Hippocampal formation (tissue), 2 donors: ENCODE measurements around the gene SLC9A7.
"Not testable (repeated sequence)": the region's sequence is repeated elsewhere in the genome, so short reads cannot be mapped to it uniquely, and the experiment has no call there.

Source experiments
- DNase-seq, 2 donors: peaks; one replicate each; lab custom pipeline; 2025; lab: John Stamatoyannopoulos, UW

Gene SLC9A7

DNA sequence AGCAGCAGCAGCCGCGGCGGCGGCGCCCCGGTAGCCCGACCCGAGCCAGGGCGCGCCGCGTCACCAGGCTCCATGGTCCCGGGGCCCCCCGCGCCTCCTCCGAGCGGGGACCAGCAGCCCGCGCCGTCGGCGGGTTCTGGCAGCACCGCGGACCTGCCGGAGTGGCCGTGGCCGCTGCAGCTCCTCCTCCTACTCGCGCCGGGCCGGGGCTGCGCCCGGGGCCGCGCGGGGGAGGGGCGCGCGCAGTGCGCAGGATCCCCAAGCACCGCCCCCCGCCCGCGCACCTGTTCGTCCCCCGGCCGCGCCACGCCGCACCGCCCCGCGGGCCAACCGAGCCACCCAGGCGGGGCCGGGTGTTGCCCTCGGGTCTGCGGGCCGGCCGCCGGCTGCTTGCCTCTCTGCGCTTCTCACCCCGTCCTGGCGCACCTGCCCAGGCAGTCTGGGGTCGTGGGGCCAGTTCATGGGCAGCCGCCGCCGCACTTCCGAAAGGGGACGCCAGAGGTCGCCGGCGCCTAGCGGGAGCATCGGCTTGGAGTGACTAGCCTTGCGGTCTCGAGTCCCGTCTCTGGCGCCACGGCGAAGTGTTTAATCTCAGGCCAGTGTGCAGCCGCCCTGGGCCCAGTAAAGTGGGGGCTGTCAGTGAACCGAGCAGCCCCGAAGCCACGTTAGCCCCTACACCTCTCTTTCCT, at the start of gene SLC9A7:
Gene SLC9A7 (minus strand): TSS at position 163 of the 689 bp plus-strand sequence. CDS start 89 bp downstream, at position 74.
- peak in 1 of 2 donors; percentile 22 for DNase-seq

DNA sequence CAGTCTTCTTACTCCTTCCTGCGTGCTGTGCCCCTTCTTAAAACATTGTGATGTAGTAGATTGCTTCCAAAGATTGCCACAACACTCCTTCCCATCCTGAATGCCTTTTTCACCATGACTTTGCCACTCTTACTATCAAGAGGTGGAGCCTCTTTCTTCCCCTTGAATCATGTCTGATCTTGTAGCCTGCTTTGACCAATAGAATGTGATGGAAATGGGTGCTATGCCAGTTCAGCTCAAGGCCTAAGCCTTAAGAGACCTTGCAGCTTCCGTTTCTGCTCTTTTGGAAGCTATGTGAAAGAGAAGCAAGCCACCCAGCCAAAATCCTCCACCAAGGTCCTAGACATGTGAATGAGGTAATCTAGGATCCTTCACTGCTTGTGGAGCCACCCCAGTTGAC, 46.4 kb upstream of the SLC9A7 start:
- DNase-seq, result no peak

DNA sequence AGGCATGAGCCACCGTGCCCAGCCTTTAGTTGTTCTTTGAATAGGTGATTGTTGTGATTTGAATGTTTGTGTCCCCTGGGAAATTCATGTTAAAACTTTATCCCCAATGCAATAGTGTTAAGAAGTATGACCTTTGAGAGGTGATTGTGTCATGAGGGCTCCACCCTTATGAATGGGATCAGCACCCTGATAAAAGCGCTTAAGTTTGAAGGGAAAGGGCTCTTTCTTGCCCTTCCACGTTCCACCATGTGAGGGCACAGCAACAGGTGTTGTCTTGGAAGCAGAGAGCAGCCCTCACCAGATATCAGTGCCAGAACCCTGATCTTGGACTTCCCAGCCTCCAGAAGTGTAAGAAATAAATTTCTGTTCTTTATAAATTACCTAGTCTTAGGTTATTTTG, 44.2 kb upstream of the SLC9A7 start:
- DNase-seq, result no peak

DNA sequence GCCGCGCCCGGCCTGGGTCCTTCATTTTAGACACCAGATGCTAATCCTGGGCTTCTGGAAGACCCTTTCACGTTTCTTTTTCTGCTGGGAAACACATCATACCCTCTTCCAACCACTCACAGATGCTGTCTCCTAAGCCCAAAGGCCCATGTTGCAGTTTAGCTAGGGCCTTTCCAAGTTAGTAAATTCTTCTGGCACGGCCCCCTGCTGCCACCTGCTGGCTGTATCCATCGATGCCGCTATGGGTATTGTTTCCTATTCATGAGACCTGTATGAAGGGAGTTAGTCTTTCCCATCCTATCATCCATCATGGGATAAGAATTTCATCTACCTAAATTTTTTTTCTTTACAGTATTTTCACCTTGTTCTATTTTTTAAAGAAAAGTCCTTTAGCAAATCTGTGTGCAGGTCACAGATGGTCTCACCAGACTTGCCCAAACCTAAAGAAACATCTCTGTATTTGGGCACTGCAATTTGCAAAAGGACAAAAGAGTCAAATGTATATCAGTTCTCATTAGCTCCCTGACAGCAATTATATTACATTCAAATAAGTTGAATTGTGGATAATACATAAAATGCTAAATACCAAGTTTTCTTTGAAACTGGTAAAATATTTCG, 37.8 kb upstream of the SLC9A7 start:
- peak; percentile 42 to 49 for DNase-seq

DNA sequence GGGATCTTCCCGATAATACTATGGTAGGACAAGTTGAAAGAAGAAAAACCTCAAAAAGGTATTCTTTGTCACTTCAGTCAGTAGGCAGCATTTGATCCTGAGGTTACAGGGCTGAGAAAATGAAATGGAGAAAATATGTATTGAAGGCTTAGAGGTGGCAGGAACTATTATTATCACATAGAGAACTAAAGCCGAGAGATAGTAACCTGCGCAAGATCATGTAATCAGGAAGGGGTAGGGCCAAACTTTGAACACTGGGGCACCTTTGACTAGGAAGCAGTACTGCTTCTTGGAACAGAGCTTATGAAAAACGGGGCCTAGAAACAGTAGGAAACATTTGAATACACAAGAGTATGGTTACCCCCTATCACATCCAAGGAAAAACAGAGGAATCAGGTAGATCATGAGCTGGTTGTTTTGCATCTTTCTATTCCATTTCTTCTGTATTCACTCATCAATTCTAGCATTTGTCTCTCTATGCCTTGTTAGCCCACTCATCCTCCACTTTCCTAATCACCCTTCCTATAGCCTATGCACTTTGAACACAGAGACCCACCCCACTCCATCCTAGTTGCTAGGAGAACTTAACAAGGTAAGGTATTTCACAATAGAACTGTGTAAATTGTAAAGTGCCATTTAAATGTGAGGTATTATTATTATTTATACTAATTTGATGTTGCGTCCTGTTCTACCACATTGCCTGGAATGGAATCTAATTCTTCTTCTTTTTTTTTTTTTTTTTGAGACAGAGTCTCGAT, 34.6 kb upstream of the SLC9A7 start:
- no peak for DNase-seq

DNA sequence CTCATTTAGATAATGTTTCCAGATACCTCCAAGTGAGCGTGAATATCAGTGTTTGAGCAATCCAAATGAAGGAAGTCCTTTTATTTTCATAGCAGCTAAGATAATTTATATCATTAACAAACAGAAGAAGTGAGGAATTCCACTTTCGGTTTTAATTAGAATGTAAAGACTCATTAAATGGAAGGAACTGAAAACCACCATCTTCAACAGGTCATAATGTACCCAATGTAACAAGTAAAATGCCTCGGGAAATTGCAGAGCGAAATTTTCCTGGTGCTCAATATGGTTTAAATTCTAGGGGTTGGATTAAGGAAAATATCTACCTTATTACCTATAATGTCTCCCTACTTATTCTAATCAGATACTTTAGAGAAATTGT, 33.9 kb upstream of the SLC9A7 start:
- no peak for DNase-seq

DNA sequence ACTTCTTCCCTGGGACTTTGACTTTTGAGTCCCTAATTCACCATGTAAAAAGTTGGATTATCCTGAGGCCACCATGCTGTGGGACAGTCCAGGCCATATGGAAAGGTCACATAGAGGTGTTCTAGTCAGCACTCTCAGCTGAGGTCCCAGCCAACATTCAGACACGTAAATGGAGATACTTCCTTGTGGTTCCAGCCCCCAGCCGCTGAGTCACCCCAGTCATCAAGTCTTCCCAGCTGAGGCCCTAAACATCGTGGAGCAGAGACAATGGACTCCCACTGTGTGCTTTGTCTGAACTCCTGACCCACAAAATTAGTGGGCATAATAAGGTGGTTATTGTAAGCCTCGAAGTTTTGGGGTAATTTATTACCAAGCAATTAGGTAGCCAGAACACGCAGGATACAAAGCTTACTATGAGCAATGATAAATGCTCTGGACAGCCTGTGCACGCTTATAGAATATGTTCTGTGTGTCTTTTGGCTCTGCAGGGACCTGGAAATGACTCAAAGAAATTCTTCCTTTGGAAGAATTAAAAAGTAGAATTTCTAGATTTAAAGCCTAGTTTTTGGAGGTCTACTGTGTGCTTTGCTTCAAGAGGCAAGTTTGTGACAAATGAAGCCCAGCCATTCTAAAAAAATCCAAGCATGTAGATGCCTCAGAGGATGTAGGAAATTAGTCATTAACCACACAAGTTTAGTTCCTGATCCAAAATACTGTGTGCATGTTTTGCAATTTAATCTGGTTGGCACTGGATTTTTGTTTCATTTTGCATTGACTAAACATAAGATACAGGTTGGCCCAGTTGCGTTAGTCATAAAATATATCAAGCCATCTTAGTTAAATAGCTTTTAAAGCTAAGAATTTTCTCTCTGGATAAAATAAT, 33.2 kb upstream of the SLC9A7 start:
- no peak for DNase-seq

DNA sequence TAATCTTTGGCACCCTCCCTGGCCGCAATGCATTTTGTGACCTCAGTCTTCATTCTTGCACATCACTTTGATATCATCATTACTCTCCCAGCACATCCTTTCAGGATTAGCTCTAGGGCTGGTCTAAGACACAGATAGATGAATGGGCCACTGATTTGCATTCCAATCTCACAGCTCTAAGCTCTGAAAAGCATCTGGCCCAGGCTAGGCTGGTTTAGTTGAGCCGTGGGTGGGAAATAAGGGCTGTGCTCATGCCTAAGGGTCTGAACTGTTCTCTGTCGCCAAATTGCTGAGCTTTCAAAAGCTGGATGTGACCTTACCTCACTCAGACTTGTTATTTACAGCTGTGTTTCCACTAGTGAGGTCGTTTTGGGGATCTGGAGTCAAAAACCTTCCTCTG, 30.0 kb upstream of the SLC9A7 start:
- DNase-seq, result no peak

DNA sequence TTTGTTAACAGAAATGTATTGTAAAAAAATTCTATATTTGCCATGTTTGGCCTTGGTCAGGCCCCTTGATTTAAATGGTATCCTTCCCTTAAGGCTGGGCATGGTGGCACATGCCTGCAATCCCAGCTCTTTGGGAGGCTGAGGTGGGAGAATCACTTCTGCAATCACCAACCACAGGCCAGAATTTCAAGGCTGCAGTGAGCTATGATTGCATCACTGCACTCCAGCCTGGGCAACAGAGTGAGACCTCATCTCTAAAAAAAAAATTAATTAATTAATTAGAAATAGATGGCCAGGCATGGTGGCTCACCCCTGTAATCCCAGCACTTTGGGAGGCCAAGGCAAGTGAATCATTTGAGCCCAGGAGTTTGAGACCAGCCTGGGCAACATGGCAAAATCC, 25.5 kb upstream of the SLC9A7 start:
- DNase-seq, result not testable (repeated sequence)

DNA sequence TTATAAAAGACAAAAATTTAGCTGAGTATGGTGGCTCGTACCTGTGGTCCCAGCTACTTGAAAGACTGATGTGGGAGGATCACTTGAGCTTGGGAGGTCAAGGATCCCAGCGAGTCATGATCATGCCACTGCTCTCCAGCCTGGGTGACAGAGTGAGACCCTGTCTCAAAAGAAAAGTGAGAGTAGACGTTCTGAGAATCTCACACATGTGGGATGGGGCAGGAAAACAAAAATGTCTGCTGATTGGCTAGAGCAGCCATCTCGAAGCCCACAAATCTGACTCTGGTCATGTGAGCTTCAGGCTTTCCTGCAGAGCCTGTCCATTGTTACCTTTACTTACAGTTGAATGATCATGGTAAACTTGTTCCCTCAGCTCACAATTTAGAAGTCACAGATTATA, 23.1 kb upstream of the SLC9A7 start:
- no peak for DNase-seq

DNA sequence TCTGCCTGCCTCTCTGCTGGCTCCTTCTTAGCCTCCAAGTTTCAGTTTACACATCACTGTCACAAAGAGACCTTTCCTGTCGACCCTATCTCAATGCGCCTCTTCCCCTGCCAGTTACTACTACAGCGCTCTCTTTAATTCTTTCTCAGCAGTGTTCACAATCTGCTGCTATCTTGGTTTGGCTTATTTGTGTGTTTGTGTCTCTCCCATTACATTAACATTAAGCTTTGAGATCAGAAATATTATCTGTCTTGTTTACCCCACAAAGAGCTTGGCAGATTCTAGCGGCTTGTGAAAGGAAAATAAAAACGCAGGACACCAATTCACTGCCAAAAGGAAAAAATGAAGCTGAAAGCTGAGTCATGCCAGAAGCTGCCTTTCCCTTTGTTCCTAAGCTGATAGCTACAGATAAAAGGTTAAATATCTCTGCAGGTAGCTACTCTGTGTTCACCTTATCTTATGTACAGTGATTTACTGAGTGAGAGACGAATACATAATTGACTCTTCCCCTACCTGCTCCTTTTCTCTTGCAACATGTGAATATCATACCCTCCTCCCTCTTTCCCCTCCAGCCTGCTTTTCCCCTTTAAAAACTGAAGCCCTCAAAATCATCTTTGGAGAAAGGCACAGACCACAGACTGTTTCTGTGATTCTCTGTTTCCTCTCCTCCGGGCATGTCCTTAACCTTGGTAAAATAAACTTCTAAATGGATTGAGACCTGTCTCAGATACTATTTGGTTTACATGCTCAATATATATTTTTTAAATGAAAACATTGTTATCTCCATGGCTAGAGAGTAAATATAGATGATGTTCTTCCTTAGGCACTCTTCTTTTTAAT, 19.3 kb upstream of the SLC9A7 start:
- no peak for DNase-seq

DNA sequence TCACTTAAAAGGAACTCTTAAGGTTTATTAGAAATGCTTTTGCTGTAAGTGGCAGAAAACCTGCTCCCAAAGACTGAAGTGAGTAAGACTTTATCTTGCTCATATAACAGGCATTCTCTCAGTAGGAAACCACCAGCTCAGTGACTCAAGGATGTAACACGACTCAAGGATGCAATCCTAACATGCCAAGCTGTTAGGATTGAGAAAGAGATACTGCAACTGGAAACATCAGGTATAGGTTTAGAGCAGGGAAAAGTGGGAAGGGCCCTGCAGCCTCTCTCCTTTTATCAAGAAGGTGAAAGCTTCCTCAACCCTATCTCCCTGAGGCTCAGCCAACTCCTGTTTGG, 11.9 kb upstream of the SLC9A7 start:
- DNase-seq, result no peak

DNA sequence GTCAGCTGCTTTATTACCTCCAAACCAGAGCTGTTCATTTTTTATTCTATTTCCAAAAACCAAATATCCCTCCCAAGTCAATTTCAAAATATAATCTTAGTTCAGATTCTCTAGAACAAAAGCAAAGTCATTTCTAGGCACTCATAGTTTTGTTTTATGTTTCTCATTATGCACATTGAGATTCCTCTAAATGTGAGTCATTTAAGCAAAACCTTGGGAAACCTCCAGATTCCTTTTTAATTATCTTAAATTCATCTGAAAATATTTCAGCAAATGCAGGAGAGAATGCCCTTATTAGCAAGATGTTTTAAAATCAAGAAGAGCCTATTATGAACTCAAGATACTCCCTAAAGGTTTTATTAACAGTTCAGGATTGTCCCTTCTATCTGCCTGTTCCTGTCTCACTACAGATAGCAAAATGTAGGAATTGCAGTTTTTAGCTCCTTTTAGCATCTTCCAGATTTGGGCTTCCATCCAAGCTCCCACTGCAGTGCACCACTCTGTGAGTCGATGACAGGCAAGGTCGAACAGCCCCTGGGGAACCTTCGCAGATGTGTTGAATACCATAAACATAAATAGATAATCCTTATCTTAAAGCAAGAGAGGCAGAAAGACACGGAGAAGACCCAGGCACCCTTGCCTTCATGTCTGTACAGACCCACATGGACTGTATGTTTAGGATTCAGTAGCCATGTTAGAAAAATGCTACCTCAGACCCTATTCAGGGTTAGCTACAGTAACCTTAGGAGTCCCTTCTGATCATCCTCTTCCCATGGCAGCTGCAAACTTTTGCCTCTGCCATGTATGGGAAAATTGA, 11.3 kb upstream of the SLC9A7 start:
- no peak for DNase-seq

DNA sequence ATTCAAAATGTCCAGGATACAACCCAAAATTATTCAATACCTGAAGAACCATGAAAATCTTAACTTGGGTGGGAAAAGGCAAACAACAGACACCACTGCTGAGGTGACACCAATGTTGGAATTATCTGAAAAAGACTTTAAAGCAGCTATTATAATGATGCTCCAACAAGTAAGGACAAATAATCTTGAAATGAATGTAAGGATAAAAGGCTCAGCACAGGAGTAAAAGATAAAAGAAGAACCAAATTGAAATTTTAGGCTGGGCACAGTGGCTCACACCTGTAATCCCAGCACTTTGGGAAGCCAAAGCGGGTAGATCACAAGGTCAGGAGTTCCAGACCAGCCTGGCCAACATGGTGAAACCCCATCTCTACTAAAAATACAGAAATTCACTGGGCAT, 4.0 kb upstream of the SLC9A7 start:
- no peak for DNase-seq

DNA sequence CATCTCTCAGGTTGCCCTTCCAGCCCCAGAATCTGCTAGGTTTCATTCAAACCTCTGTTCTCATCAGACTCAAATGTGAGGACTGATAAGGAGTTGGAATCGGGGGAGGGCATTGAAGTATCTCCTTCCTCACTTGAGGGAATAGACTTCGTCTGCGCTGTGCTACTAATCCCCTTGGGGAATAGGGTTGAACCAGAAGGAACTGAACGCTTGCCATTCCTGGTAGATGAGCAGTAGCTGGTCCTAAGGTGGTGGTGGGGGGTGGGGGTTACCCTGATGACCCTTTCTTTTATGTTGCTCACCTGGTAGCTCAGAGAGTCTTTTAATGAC, 692 bp upstream of the SLC9A7 start:
- no peak for DNase-seq

DNA sequence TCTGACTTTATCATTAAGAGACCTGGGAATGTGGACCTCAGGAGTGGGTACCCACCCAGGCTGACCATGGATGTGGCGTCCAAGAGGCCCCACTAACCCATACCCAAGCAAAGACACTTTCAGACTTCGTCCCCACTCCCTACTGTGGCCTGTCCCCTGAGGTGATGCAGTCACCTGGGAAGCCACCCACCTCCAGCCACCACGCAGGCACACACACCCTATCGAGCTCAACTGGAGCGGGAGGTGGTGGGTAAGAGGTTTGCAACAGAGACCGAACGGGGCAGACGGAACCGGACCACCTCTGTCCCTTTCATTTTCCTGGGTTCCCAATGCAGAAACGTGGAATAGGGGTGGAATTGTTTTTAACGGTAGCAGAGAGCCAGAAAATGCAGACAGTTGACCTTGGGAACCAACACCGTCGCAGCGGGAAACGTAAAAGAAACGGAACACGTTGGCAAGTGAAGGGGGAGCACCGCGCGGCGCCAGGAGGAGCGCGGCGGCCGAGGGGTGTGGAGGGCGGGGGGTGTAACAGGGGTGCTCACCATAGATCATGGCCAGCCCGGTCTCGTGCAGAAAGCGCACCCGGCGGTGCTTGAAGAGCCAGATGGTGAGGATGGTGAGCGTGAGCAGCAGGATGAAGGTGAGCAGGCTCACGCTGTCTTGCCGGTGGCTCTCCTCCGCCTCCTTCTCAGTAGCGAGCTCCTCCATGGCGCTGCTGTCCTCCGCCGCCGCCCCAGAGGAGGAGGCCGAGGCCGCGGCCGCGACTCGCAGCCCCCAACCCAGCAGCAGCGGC, 559 bp downstream of the SLC9A7 start:
- DNase-seq, result no peak

DNA sequence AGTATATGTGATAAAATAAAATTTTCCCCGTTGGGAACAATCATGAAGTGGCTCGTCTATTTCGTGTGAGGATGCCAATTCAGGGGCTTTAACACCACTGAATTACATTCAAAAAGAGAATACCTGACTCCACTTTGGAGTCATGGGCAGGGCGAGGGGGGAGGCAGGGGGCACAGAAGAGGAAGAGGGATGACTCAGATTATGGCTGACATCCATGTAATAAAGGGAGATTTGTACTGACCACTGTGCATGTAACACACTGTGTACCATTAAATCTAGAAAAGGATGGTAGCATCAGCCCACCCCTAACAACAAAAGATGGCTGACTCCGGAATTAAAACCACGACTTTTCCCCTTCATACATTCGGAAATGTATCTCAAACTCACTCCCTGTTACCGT, 1.3 kb downstream of the SLC9A7 start:
- no peak for DNase-seq

DNA sequence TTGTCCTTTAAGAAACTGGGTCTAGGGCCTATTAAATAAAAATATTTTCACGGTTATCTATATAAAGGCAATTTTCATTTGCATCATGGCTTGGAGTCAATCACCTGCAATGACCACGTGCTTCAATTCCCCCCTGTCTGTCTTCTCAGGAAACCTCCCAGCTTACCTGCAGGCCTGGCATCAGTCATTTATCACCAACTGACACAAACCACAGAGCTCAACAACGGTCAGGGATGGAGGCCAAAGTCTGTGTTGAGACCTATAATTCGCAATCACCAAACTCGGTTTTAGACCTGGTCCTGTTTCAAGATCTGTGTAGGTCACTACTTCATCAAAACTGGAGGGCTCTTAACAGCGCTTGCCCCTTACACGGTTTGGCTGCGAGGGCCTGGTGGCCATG, 1.9 kb downstream of the SLC9A7 start:
- DNase-seq, result no peak

DNA sequence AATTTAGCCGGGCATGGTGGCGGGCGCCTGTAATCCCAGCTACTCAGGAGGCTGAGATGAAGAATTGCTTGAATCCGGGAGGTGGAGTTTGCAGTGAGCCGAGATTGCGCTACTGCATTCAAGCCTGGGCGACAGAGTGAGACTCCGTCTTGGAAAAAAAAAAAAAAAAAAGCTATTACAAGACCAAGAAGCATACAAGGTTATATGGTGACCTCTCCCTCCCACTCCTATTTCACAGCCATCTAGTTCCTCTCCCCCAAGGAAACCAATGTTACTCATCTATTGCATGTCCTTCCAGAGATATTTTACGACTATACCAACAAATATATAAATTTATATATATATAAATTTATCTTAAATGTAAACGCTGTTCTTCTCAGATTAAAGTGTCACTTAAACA, 3.2 kb downstream of the SLC9A7 start:
- no peak for DNase-seq

DNA sequence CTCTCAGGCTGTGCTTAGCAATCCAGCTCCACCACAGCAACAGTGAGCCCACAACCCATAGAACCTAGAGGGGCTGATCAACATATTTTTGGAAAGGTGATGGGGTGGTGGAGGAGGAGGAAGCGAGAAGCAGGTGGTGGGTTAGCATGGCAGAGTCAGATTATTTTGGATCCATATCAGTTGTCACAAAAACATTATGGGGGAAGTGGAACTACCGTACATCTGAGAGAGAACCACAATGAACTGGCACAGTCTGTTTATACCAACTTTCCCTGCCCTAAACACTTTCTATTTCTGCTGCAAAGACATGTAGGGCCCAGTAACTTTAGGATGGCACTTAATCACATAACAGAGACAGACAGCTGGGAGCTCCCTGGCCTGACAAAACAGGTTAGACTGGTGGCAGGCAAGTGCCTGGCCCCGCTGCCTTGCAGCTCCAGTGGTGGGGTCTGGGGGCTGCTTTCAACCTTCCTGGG, 4.3 kb downstream of the SLC9A7 start:
- no peak for DNase-seq
